Stimulated activated CD8-positive, alpha-beta memory T cell treated with anti-CD3 and anti-CD28 coated beads, Interleukin-4, amount 100 ng/mL, for 24 hours (primary cell): ENCODE results near the gene HOXC5.

ENCODE experiments used
- DNase-seq: peaks from one replicate; pipeline ENCODE4 v3.0.0-alpha.2; 2020; ENCODE audit warnings: low read depth

The HOXC5 gene

GRCh38 chr12:54006559-54007220 lies 26.2 kb upstream of the HOXC5 start:
- DNase-seq = no peak

GRCh38 chr12:54007538-54008259 lies 25.2 kb upstream of the HOXC5 start:
- DNase-seq = no peak

GRCh38 chr12:54008260-54008552 lies 24.6 kb upstream of the HOXC5 start:
- DNase-seq = no peak

- DNase-seq = no peak
Measured at GRCh38 chr12:54009171-54010052, 23.4 kb upstream of the HOXC5 start.

- no peak for DNase-seq
Measured at GRCh38 chr12:54010053-54010971, 22.5 kb upstream of the HOXC5 start.

- no peak for DNase-seq
Measured at GRCh38 chr12:54010972-54011664, 21.7 kb upstream of the HOXC5 start.

- DNase-seq = no peak
Measured at GRCh38 chr12:54011665-54012532, 21.0 kb upstream of the HOXC5 start.

- no peak for DNase-seq
Measured at GRCh38 chr12:54012631-54013409, 20.0 kb upstream of the HOXC5 start.

GRCh38 chr12:54014377-54015017 lies 18.4 kb upstream of the HOXC5 start:
- DNase-seq = no peak

GRCh38 chr12:54015018-54015931 lies 17.6 kb upstream of the HOXC5 start:
- DNase-seq = no peak

- no peak for DNase-seq
Measured at GRCh38 chr12:54016051-54016450, 16.8 kb upstream of the HOXC5 start.

GRCh38 chr12:54016478-54016964 lies 16.3 kb upstream of the HOXC5 start:
- DNase-seq = no peak

GRCh38 chr12:54017027-54017788 lies 15.6 kb upstream of the HOXC5 start:
- no peak for DNase-seq

GRCh38 chr12:54017878-54018467 lies 14.9 kb upstream of the HOXC5 start:
- peak; percentile 64 for DNase-seq

- DNase-seq = no peak
Measured at GRCh38 chr12:54018468-54018984, 14.3 kb upstream of the HOXC5 start.

GRCh38 chr12:54019091-54019811 lies 13.6 kb upstream of the HOXC5 start:
- DNase-seq = no peak
